Measurements from ENCODE around the gene RNU1-2.
"Not testable (repeated sequence)": the region's sequence is repeated elsewhere in the genome, so short reads cannot be mapped to it uniquely, and the experiment has no call there.

GRCh38 chr1:16914928-16915626, 19.3 kb downstream of the RNU1-2 start:
- TF ChIP-seq CTCF (conservative IDR thresholded peaks at IDR 0.05; ENCODE audit: low read length); EZH2phosphoT487 (IDR thresholded peaks at IDR 0.05; ENCODE audit: borderline replicate concordance): not testable (repeated sequence)
